NCI-H2107 (cell line): ENCODE results near the gene PATZ1.
"Not testable (repeated sequence)": the region's sequence is repeated elsewhere in the genome, so short reads cannot be mapped to it uniquely, and the experiment has no call there.

Source experiments
- DNase-seq: peaks from one replicate; lab custom pipeline; 2025; lab: John Stamatoyannopoulos, UW

Gene PATZ1

GRCh38 chr22:31346255-31346732, at the start of gene PATZ1:
PATZ1 (minus strand) TSS chr22:31346346; CDS start chr22:31345602, 744 bp downstream.
- DNase-seq = no peak

- no peak for DNase-seq
Observed at GRCh38 chr22:31394326-31394725, 48.2 kb upstream of the PATZ1 start.

- no peak for DNase-seq
Observed at GRCh38 chr22:31393893-31394292, 47.7 kb upstream of the PATZ1 start.

GRCh38 chr22:31378651-31379050, 32.5 kb upstream of the PATZ1 start:
- DNase-seq = not testable (repeated sequence)

- DNase-seq = no peak
Observed at GRCh38 chr22:31378123-31378522, 32.0 kb upstream of the PATZ1 start.

- no peak for DNase-seq
Observed at GRCh38 chr22:31377612-31378011, 31.5 kb upstream of the PATZ1 start.

- no peak for DNase-seq
Observed at GRCh38 chr22:31367426-31367825, 21.3 kb upstream of the PATZ1 start.

GRCh38 chr22:31363885-31364465, 17.8 kb upstream of the PATZ1 start:
- no peak for DNase-seq

- no peak for DNase-seq
Observed at GRCh38 chr22:31361743-31362142, 15.6 kb upstream of the PATZ1 start.

GRCh38 chr22:31360029-31360428, 13.9 kb upstream of the PATZ1 start:
- no peak for DNase-seq

GRCh38 chr22:31354515-31354914, 8.4 kb upstream of the PATZ1 start:
- DNase-seq = no peak

- no peak for DNase-seq
Observed at GRCh38 chr22:31350410-31350863, 4.3 kb upstream of the PATZ1 start.

- no peak for DNase-seq
Observed at GRCh38 chr22:31349960-31350359, 3.8 kb upstream of the PATZ1 start.

- no peak for DNase-seq
Observed at GRCh38 chr22:31348766-31349165, 2.6 kb upstream of the PATZ1 start.

GRCh38 chr22:31348009-31348337, 1.8 kb upstream of the PATZ1 start:
- not testable (repeated sequence) for DNase-seq

- DNase-seq = peak; percentile 41
Observed at GRCh38 chr22:31347251-31348008, 1.3 kb upstream of the PATZ1 start.

- DNase-seq = no peak
Observed at GRCh38 chr22:31346733-31347250, 646 bp upstream of the PATZ1 start.

GRCh38 chr22:31345331-31346254, 553 bp downstream of the PATZ1 start:
- peak; percentile 68 for DNase-seq

- DNase-seq = no peak
Observed at GRCh38 chr22:31344578-31345330, 1.4 kb downstream of the PATZ1 start.

- DNase-seq = no peak
Observed at GRCh38 chr22:31344256-31344577, 1.9 kb downstream of the PATZ1 start.
